ENCODE results near the gene TGFBR3L.

TGFBR3L gene

DNA sequence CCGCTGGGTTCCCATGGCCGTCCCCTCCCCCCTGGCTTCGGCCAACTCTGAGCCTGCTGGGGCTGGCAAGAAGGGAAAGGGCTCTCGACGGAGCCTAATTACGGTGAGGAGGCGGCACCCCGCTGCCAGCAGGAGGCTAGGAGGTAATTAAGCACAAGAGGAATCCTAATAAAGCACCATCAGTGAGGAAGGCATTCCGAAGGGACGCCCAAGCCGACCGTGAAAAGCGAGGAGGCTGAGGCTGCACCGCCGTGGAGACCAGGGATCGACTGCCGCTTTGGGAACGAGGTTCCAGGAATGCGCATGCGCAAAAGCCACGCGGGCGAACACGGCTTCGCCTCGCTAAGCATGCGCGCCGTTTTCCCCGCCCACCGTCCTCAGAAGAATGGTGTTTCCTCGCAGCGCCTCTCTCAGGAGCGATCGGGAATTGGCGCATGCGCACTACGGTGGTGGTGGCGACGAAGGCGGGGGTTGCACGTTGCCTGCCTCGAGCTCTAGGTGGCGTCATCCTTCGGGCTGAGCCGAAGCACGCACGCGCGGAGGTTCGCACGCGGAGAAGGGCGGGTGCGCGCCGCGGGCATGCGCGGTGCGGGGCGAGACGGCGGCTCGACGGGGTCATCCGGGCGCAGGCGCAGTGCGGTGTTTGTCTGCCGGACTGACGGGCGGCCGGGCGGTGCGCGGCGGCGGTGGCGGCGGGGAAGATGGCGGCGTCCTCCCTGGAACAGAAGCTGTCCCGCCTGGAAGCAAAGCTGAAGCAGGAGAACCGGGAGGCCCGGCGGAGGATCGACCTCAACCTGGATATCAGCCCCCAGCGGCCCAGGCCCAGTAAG lies 11.2 kb upstream of the TGFBR3L start, which contains the start of gene MAP2K7:
Gene MAP2K7 (plus strand): TSS at position 634 of the 830 bp plus-strand sequence. CDS start 68 bp downstream, at position 702.
- FAIRE-seq = peak; percentile 96
- DNase-seq (ENCODE audit: low spot score) = peak; percentile 95

GRCh38 chr19:7904074-7905020 lies 10.3 kb upstream of the TGFBR3L start:
- DNase-seq (ENCODE audit: low spot score) (peak; percentile 53), FAIRE-seq (no peak)

- no peak for DNase-seq (ENCODE audit: low spot score)
- FAIRE-seq = no peak
Observed at GRCh38 chr19:7905268-7905667, 9.4 kb upstream of the TGFBR3L start.

- FAIRE-seq = no peak
- no peak for DNase-seq (ENCODE audit: low spot score)
Observed at GRCh38 chr19:7905859-7906258, 8.8 kb upstream of the TGFBR3L start.

GRCh38 chr19:7907122-7907521 lies 7.5 kb upstream of the TGFBR3L start:
- FAIRE-seq = no peak
- DNase-seq (ENCODE audit: low spot score) = no peak

- DNase-seq (ENCODE audit: low spot score) (no peak), FAIRE-seq (no peak)
Observed at GRCh38 chr19:7907544-7907943, 7.1 kb upstream of the TGFBR3L start.

GRCh38 chr19:7908078-7908699 lies 6.4 kb upstream of the TGFBR3L start:
- DNase-seq (ENCODE audit: low spot score) (no peak), FAIRE-seq (no peak)

- no peak for DNase-seq (ENCODE audit: low spot score)
- no peak for FAIRE-seq
Observed at GRCh38 chr19:7908742-7909461, 5.7 kb upstream of the TGFBR3L start.

- FAIRE-seq (no peak), DNase-seq (ENCODE audit: low spot score) (no peak)
Observed at GRCh38 chr19:7909471-7910067, 5.1 kb upstream of the TGFBR3L start.

GRCh38 chr19:7910321-7911161 lies 4.1 kb upstream of the TGFBR3L start:
- FAIRE-seq (no peak), DNase-seq (ENCODE audit: low spot score) (no peak)

DNA sequence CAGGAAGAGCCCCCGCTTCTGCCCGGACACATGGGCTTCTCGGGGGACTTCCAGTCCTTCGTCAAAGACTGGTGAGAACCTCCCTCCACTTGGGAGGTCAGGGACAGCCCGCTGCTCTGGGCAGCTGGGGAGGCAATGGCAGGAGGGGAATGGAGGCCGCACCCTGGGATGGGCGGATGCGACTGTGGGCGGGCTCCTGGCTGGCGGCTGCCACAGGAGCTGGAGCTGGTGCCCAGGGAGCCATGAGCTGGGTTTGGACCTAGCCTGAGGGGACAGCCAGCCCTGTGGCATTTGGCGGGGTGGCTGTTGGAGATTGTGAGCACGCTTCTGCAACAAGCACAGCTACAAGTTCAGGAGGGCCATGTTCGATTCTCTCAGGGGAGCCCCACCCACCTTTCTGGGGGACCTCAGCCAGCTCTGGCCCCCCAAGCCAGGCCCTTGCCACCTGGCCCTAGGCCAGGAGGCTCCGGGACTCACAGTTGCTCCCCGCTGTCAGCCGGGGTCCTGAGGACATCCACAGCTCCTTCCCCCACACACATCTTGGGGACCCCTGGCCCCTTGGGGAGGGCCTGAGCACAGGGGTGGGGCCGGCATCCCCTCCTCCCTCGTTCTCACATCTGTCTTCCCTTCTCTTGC lies 3.0 kb upstream of the TGFBR3L start:
- DNase-seq (ENCODE audit: low spot score) = no peak
- no peak for FAIRE-seq

DNA sequence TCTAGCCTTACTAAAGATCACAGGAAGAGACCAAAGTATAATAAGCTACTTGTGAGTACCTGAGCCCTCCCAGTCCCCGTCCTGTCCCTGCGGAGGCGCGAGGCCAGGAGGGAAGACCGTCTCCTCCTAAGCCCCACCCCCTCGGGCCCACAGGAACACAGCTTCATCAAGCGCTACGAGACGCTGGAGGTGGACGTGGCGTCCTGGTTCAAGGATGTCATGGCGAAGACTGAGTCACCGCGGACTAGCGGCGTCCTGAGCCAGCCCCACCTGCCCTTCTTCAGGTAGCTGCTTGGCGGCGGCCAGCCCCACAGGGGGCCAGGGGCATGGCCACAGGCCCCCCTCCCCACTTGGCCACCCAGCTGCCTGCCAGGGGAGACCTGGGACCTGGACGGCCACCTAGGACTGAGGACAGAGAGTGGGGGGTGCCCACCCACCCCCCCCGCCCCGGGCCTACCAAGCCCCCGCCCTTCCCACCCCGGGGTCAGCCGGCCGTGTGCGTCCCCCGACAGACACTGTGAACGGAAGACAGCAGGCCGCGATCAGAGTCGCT lies 2.4 kb upstream of the TGFBR3L start:
- no peak for DNase-seq (ENCODE audit: low spot score)
- FAIRE-seq = no peak

DNA sequence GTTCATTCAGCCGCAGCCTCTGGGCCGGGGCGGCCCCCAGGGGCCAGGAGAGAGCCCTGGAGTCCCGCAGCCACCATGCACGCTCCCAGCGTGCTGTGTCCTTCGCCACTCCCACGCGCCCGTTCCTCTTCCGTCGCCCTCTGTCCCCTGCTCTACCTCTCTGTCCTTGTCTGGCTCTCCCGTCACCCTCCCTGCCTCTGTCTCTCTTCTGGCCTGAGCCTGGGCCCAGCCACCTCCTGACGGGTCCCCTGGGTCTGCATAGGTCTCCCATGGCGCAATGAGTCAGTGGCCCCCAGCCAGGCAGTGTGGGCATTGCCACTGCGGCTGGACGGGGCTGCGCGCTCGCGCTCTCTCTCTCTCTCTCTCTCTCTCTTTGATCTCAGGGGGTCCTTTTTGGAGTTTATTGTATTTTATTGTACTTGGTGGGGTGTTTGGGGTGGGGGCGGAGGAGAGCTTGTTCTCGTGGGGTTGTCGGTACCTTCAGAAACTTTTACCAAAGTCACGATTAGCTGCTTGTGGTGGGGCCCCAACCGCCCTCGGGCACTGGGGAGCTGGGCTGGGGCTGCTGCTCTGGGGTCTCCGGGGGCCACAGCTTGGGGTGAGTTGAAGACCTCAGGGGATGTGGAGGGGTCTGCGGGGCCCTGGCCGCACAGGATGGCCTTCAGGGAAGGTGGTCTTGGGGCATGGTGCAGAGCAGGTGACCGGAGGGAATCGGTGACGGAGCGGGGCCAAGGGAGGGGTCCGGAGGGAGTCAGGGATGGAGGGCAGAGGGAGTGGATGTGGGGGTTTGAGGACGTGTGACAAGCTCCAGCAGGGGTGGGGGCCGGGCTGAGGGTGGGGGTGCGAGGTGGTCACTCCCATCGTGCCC lies 1.7 kb upstream of the TGFBR3L start:
- DNase-seq (ENCODE audit: low spot score) (no peak), FAIRE-seq (no peak)

- DNase-seq (ENCODE audit: low spot score) = no peak
- FAIRE-seq = no peak
Observed at GRCh38 chr19:7913652-7914051, 978 bp upstream of the TGFBR3L start.

GRCh38 chr19:7914099-7914498 lies 531 bp upstream of the TGFBR3L start:
- FAIRE-seq (no peak), DNase-seq (ENCODE audit: low spot score) (no peak)

GRCh38 chr19:7915250-7916102 lies 846 bp downstream of the TGFBR3L start:
- DNase-seq (ENCODE audit: low spot score) = no peak
- FAIRE-seq = no peak
